Fibroblast of lung (primary cell): ENCODE data around the gene SPRR4. TPM values are rescaled to one million over a fixed set of nuclear protein-coding genes. Genes with fewer than 3 reads are reported as not detected.

Source experiments
- polyA plus RNA-seq, 2 donors: library from polyadenylated mRNA; depleted of rRNA in 1 of 2; stranded (reverse) in 1 of 2; unstranded in 1 of 2; fragments of >200 nt; gene quantifications; 2 replicates each; pipeline ENCODE4 v1.2.1, GENCODE V29; 2011 to 2012; ENCODE audit warnings: missing spikeins in 1 of 2
- total RNA-seq: library from RNA; depleted of rRNA; stranded (reverse); fragments of >200 nt; gene quantifications from 2 replicates; pipeline ENCODE4 v1.2.1, GENCODE V29; 2014

Gene SPRR4
- total and polyA plus RNA-seq, 2 donors (not counting 1 experiment from before 2014, with no cell fraction given) = not detected

Other genes with a start within 250 kb of the SPRR4 start
- not detected in 2 replicates for gene KPRP, start 212.6 kb upstream of the SPRR4 start, total RNA-seq
- 0.33 and 0.63 TPM in 2 replicates for gene KPRP, start 212.6 kb upstream of the SPRR4 start, polyA plus RNA-seq
- gene LCE1F, start 195.5 kb upstream of the SPRR4 start, total RNA-seq = not detected in 2 replicates
- not detected in 2 replicates for gene LCE1F, start 195.5 kb upstream of the SPRR4 start, polyA plus RNA-seq
- not detected in 2 replicates for gene LCE1E, start 184.4 kb upstream of the SPRR4 start, total RNA-seq
- gene LCE1E, start 184.4 kb upstream of the SPRR4 start, polyA plus RNA-seq = 0.08 and 0.14 TPM in 2 replicates
- gene LCE1D, start 173.9 kb upstream of the SPRR4 start, total RNA-seq = not detected in 2 replicates
- not detected in 2 replicates for gene LCE1D, start 173.9 kb upstream of the SPRR4 start, polyA plus RNA-seq
- not detected in 2 replicates for gene LCE1C, start 164.0 kb upstream of the SPRR4 start, total RNA-seq
- not detected in 2 replicates for gene LCE1C, start 164.0 kb upstream of the SPRR4 start, polyA plus RNA-seq
- not detected in 2 replicates for gene LCE1B, start 158.7 kb upstream of the SPRR4 start, total RNA-seq
- not detected in 2 replicates for gene LCE1B, start 158.7 kb upstream of the SPRR4 start, polyA plus RNA-seq
- gene LCE1A, start 143.2 kb upstream of the SPRR4 start, total RNA-seq = not detected in 2 replicates
- gene LCE1A, start 143.2 kb upstream of the SPRR4 start, polyA plus RNA-seq = not detected in 2 replicates
- gene LCE6A, start 127.8 kb upstream of the SPRR4 start, total RNA-seq = not detected in 2 replicates
- gene LCE6A, start 127.8 kb upstream of the SPRR4 start, polyA plus RNA-seq = not detected in 2 replicates
- not detected in 2 replicates for gene LCE7A, start 110.7 kb upstream of the SPRR4 start, total RNA-seq
- gene LCE7A, start 110.7 kb upstream of the SPRR4 start, polyA plus RNA-seq = not detected in 2 replicates
- 0.17 TPM in 1 of 2 replicates, not detected in the other for gene SMCP, start 92.3 kb upstream of the SPRR4 start, total RNA-seq
- 0.12 TPM in 1 of 2 replicates, not detected in the other for gene SMCP, start 92.3 kb upstream of the SPRR4 start, polyA plus RNA-seq
- not detected in 2 replicates for gene IVL, start 62.1 kb upstream of the SPRR4 start, total RNA-seq
- 0.10 and 0.34 TPM in 2 replicates for gene IVL, start 62.1 kb upstream of the SPRR4 start, polyA plus RNA-seq
- not detected in 2 replicates for gene SPRR5, start 23.4 kb upstream of the SPRR4 start, total RNA-seq
- gene SPRR5, start 23.4 kb upstream of the SPRR4 start, polyA plus RNA-seq = not detected in 2 replicates
- gene SPRR1A, start 13.4 kb downstream of the SPRR4 start, total RNA-seq = not detected in 2 replicates
- not detected in 2 replicates for gene SPRR1A, start 13.4 kb downstream of the SPRR4 start, polyA plus RNA-seq
- gene SPRR3, start 31.1 kb downstream of the SPRR4 start, total RNA-seq = not detected in 2 replicates
- not detected in 2 replicates for gene SPRR3, start 31.1 kb downstream of the SPRR4 start, polyA plus RNA-seq
- not detected in 2 replicates for gene SPRR1B, start 60.6 kb downstream of the SPRR4 start, total RNA-seq
- gene SPRR1B, start 60.6 kb downstream of the SPRR4 start, polyA plus RNA-seq = not detected in 2 replicates
- not detected in 2 replicates for gene SPRR2D, start 70.5 kb downstream of the SPRR4 start, total RNA-seq
- not detected in 2 replicates for gene SPRR2D, start 70.5 kb downstream of the SPRR4 start, polyA plus RNA-seq
- gene SPRR2A, start 86.9 kb downstream of the SPRR4 start, total RNA-seq = not detected in 2 replicates
- gene SPRR2A, start 86.9 kb downstream of the SPRR4 start, polyA plus RNA-seq = not detected in 2 replicates
- gene SPRR2B, start 101.0 kb downstream of the SPRR4 start, total RNA-seq = not detected in 2 replicates
- gene SPRR2B, start 101.0 kb downstream of the SPRR4 start, polyA plus RNA-seq = not detected in 2 replicates
- gene SPRR2E, start 123.9 kb downstream of the SPRR4 start, total RNA-seq = not detected in 2 replicates
- gene SPRR2E, start 123.9 kb downstream of the SPRR4 start, polyA plus RNA-seq = not detected in 2 replicates
- not detected in 2 replicates for gene SPRR2F, start 142.9 kb downstream of the SPRR4 start, total RNA-seq
- not detected in 2 replicates for gene SPRR2F, start 142.9 kb downstream of the SPRR4 start, polyA plus RNA-seq
- gene SPRR2G, start 180.2 kb downstream of the SPRR4 start, total RNA-seq = not detected in 2 replicates
- gene SPRR2G, start 180.2 kb downstream of the SPRR4 start, polyA plus RNA-seq = not detected in 2 replicates
- gene LELP1, start 232.8 kb downstream of the SPRR4 start, total RNA-seq = not detected in 2 replicates
- gene LELP1, start 232.8 kb downstream of the SPRR4 start, polyA plus RNA-seq = not detected in 2 replicates
- gene PRR9, start 246.9 kb downstream of the SPRR4 start, total RNA-seq = not detected in 2 replicates
- gene PRR9, start 246.9 kb downstream of the SPRR4 start, polyA plus RNA-seq = not detected in 2 replicates